HG02970 (cell line): ENCODE results near the gene PRICKLE4.
"Not testable (repeated sequence)": the region's sequence is repeated elsewhere in the genome, so short reads cannot be mapped to it uniquely, and the experiment has no call there.

ENCODE experiments used
- ATAC-seq: cut with Tn5 transposase; IDR thresholded peaks from one replicate; pipeline ENCODE4 v1.9.1; 2021; ENCODE audit warnings: mild to moderate bottlenecking, moderate library complexity, moderate number of reproducible peaks; ENCODE audit not compliant: unreplicated experiment, low FRiP score

PRICKLE4 gene

DNA sequence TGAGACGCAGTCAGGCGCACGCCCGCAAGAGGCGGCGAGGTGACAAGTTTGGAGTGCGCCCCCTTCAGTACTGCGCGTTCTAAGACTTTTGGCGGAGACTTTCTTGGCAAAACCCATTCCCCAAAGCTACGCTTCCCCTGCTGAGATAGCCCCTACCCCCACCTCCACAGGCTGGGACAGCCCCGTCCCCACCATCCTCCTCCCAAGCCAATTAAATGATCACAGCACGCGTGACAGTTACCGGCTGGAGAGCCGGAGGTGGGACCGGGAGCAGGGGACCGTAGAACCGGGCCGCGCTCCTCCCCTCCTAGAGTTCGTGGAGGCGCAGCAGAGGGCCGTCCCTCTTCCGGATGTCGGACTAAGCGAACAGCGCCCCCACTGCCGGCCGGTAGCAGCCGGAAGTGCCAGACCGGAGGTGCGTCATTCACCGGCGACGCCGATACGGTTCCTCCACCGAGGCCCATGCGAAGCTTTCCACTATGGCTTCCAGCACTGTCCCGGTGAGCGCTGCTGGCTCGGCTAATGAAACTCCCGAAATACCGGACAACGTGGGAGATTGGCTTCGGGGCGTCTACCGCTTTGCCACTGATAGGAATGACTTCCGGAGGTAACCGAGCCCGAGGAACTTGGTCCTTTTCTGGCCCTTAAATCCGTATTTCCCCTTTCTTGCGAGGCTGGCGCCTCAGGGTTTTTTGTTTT lies 6.8 kb downstream of the PRICKLE4 start, which contains the start of gene TOMM6:
TSS of gene TOMM6 (plus strand) at position 476 of the 699 bp plus-strand sequence. CDS start at position 480, 4 bp downstream.
- peak; percentile 81 for ATAC-seq

DNA sequence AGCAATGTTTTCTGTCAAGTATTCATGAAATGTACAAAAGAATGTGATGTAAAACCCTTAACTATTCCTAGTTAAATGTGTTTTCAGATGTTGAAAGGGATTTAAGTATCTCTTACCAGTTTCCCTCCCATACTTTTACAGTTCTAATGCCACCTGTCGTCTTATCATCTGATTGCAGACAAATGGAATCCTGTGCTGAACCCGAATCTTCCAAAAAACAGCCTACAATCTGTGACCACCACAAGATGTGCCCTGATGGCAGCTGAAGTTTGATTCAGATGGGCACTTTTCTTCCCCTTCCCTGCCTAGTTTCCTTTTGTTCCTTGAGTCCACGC lies 8.8 kb downstream of the PRICKLE4 start:
- no peak for ATAC-seq

DNA sequence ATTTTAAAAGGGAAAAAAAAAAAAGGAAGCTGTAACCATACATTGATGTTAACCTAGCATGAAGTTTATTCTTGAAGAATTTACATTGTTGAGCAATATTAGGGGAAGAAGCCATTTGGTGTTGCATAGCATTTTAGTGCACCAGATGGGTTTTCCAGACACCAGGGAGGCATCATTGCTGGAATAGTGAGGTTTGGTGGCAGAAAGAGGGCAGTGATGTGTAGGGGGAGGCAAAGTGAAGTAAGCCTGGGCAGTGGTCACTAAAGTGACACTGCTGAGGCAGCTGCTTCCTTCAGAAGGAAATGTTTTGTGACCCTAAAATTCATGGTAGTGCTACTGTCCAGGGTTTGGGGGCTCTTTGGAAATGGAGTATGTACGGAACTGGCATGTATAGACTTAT lies 9.5 kb downstream of the PRICKLE4 start:
- ATAC-seq, result no peak

DNA sequence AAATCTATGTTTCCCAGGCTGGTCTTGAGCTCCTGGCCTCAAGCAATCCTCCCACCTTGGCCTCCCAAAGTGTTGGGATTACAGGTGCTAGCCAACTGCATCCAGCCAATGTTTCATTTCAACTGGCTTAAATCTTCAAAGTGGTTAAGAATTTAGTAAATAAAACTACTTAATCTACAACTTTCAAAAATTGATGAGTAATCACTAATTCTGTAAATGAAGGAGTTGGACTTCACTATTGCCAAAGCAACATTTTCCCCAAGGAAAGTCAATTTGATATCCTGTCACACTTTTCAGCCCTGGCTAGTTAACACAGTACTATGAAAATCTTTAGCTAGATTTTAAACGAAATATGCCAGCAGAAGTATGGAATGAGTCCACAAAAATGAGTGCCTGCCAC lies 10.7 kb downstream of the PRICKLE4 start:
- ATAC-seq, result no peak

DNA sequence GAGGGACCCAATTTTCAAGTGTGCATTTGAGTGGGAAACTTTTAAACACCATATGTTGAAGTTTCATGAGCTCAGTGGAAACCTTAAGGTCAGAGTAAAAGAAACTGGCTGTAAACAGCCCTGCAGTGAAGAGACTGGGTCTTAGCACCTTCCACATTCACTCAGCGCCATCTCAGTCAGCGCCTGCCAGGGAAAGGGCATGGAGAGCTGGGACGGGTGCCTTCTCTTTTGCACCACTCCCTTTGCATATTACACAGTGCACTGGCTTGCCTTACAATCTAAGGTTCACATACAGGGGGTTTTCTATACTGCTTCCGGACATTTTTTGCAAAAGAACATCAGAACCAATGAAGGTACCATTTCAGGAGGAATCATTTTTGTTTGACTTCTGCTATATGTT lies 11.4 kb downstream of the PRICKLE4 start:
- no peak for ATAC-seq

DNA sequence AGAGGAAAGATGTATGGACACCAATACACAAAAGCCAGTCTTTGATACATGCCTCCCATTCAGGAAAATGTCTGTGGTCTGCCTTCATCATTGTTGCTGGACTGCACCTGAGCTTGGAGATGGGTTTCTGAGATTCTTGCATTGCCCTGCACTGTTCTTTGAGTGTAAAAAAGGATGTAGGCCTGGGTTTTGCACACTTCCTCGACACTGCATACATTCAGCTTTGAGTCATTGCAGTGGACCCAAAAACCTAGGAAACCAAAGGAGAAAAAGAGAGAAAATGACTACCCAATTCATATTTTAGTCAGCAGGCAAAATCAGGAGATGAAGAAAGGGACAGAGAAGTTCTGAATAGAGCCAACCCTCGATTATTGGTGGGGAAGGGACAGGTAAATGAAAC lies 15.9 kb downstream of the PRICKLE4 start:
- ATAC-seq, result no peak

DNA sequence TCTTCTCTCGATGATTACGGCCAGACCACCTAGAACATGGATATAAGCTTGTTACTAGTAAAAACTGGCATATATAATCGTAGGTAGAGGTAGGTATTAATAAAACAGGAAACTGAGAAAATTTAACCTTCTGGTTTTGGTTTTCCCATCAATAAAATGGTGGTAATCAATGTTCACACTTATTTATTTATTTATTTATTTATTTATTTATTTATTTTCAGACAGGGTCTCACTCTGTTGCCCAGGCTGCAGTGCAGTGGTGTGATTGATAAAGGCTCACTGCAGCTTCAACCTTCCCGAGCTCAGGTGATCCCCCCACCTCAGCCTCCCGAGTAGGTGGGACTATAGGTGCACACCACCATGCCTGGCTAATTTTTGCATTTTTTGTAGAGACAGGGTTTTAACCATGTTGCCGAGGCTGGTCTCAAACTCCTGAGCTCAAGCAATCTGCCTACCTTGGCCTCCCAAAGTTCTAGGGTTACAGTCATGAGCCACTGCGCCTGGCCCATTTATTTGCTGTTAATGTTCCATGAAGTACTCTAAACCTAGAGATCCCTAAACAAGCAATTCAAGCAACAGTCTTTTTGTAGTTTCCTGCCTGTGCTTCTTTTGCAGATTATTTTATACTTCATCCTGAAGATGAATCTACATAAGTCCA lies 18.4 kb downstream of the PRICKLE4 start:
- ATAC-seq, result no peak

DNA sequence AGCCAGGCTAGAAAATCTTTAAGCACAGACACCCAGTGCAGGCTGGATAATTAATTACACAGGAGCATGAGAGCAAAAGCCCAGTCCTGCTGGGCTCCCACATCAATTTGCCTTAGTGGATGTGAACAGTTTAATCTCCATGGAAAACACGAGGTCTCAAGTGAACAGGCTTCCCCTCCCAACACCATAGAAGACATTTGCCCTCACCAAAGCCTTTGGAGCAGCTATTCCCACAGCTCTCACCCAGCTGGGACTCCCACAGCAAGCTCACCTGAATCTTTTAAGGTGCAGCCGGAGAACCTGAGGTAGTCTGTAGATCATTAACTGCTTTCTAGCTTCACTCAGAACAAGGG lies 19.0 kb downstream of the PRICKLE4 start:
- ATAC-seq, result no peak

DNA sequence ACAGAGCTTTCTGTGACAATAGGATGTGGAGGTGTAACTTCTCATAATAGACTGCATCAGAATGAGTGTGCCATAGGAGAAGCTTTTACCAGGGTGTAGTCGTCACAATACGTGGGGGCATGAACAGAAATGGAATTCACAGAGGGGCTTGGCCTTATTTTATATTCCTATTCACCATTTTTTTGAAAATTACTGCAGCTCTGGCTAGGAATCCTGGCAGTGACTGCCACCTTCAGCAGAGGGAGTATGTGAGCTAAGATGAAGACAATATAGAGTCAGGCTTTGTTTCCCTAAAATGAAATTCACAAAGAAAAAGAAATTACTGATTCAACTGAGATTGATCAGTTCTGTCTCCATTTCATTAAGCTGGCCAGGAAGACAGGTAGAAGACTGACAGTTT lies 20.8 kb downstream of the PRICKLE4 start:
- no peak for ATAC-seq

DNA sequence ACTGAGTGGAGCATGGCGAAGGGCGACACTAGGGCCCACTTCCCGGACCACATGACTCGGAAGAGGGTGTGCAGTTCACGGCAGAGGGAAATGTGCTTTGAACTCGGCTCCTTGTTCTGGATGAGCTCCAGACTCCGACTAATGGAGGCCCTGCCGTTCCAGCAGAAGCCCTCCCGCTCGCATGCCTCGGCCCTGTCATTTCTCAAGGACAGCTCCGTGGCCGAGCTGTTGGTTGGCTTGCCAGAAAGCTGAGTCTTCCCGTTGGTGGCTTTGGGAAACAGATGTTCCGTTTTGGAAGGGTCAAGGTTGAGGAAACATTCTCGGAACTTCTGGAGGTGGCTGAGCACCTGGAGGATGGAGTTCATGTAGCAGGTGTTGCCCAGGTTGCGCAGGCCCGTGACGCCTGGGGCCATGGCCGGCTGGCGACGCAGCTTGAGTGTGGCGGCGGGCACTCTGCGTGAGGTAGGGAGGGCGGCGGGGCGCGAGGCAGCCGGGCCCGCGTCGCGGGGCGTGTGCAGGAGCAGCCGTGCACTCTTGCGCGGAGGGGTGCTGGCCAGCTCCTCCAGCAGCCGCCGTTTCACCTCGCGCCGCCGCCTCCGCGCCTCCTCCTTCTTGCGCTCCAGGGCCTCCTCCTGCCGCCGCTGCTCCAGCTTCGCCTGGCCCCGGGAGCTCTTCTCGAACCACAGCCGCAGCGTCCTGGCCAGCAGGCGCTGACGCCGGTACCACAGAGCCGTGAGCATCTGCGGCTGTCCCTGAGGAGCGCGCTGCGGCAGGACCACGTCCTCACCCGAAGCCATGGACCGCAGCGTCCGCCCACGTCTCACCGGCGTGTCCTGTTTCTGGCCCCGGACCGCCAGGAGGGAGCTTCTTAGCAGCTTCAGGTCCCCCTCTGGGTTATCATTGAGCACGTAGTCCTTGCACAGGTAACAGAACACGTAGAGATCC lies 25.5 kb downstream of the PRICKLE4 start:
- ATAC-seq, result no peak

DNA sequence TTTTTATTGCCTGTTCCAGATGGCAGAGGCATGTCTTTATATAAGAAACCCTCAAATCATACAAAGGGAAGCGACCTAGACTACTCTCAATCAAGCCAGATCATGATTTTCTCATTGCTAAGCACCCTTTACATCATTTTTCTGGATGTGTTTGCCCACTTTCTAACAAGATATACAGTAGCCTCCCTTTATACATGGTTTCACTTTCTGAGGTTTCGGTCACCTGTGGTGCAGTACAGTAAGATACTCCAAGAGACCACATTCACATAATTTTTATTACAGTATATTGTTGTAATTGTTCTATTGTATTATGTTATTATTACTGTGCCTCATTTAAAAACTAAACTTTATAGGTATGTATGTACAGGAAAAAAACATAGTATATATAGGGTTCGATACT lies 30.5 kb downstream of the PRICKLE4 start:
- ATAC-seq, result no peak

DNA sequence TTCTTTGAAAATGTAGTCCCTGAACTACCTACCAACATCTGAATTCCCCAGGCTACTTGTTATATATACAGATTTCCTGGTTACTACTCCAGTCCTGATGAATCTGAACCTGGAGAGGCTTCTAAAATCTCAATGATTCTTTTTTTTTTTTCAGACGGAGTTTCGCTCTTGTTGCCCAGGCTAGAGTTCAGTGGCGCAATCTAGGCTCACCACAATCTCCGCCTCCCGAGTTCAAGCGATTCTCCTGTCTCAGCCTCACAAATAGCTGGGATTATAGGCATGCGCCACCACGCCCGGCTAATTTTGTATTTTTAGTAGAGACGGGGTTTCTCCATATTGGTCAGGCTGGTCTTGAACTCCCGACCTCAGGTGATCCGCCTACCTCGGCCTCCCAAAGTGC lies 31.4 kb downstream of the PRICKLE4 start:
- not testable (repeated sequence) for ATAC-seq

DNA sequence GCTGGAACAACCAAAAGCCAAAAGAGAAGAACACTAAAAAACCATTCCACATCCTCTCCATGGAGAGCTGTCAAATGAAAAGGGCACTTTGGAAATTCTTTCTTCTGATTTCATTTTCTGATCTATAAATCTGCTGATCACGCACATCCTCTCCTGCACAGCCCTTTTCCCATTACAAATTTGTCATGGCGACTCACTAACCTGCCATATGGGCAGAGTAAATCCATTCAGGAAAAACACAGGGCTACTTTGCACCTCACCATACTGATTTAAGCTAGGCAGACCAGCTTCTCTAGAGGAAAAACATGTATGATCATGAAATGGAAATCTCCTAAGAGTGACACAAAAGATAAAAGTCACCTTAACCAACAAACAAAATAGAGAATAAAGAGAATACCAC lies 32.9 kb downstream of the PRICKLE4 start:
- no peak for ATAC-seq

DNA sequence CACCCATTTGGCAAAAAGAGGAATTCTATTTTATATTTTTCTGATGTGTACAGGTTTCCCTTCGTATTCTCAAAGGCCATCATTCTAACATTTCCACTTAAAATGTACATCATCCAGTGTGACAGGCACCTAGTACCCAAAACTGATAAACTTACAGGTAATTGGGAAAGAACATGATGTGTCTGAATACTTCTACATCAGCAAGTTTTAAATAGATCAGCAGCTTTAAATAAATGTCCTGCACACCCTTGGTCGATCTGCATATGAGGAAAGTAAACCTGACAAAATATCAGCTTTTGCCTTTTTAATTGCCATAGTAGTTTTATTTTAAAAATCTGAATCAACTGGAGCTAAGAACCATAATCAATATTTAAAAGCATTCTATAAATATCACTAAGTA lies 33.4 kb downstream of the PRICKLE4 start:
- no peak for ATAC-seq

DNA sequence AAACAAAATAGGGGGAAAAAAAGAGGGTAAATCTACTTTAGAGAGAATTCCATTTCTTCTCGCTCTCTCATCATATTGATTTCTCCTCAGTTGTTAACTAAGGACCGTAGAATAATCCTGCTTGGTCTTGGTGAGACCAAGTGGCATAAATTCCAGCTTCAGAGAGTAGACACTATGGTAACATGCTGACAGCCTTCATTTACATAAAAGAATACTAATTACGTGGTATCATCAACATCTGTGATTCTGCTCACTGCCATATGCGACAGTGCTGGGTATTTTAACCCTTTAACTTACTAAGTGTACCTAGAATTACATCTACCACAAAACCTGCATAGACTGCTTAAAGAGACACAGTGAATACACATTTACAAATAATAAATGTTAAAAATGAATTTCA lies 34.0 kb downstream of the PRICKLE4 start:
- no peak for ATAC-seq

DNA sequence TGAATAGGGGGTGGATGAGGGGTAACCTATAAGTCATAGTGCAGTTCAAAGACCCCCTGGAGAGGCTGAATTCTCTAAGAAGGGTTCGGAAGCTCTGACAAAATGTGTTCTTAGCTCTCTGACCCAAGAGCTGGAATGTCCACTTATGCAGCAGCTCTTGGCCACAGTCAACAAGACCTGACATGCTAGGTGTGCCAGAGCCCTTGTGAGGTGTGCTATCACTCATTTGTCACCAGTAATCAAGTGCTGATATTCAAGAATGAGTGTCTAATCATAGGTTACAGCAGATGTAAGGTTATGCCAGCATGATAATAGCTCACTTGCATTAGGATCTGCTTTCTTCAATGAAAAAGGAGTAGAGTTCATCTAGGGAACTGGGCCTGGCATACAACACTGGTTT lies 35.0 kb downstream of the PRICKLE4 start:
- ATAC-seq, result no peak

DNA sequence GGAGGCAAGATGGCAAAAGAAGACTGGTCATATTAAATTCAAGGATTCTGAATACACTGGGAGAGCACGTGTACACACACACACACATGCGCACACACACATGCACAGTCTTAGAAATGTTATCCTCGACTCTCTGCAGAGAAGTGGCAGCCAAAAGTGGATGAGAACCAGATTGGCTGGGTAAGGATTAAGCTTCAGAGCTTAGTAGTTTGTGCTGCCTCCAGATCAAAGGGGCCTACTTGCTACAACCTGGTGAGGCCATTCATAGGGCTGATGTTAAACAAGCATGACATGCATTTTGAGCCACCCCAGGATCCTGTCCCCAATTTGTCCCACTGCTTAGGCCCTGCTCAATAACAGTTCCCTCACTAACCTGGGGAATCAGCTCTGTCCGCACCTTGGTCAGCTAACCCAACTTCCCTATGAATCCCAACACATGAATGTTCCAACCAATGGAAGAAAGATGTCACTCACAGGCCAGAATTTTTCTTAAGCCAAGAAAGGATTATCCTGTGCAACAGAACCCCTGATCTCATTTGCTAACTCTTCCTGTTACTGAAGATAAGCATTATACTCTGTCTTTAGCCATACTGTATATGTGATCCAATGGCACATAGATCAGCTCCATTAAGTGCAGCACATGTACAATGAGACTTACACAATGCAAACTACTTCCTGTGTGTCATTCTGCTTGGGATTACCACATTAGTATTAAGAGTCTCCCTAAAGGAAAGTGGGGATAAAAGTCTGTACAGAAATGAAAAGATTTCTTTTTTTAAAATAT lies 37.9 kb downstream of the PRICKLE4 start:
- ATAC-seq, result no peak

DNA sequence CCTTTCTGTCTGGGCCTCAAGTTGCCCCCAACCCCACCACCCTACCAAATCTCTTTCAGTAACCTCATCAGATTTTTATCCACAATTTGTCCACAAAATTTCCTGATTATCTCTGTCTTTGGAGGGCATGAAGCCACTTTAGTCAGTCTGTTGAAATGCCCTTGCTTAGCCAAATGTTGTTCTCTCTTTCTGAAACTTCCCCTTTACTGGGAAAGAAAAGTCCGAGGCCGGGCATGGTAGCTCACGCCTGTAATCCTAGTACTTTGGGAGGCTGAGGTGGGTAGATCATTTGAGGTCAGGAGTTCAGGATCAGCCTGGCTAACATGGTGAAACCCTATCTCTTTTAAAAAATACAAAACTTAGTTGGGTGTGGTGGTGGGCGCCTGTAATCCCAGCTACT lies 40.7 kb downstream of the PRICKLE4 start:
- no peak for ATAC-seq

DNA sequence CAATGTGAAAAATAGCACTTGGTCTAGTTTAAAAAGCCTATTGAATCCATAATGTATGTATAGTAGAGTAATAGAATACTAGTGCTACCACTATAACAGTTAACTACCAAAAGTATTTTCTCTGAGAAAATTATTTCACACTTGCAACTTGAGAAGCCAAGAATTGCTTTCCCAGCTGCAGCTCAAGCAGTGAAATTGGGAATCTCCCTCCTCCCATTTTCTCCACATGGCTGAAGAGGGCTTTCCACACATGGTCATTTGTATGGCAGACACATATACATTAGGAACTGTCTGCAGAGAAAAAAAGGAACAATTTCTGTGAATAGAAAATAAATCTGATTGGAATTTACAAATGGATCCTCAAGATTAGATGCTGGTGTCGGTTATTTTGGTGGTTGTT lies 41.4 kb downstream of the PRICKLE4 start:
- ATAC-seq, result no peak

DNA sequence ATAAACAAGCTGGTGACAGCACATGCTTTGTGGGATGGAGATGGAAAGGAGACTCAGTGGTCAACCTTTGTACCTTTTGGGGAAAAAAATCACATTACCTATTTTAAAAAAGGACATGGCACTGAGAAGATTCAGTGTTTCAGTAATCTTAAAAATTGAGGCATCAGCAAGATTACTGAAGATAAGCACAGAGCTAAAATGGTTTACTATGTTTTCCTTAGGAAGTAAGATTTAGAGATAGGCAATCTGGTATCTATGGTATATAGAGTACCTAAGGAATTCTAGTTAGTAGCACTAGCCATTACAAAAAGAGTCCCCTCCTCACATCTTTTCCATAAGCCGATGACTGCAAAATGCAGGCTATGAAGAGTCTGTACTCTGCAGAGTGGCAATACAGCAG lies 42.6 kb downstream of the PRICKLE4 start:
- no peak for ATAC-seq
